Bronchial epithelial cell (primary cell): ENCODE results near the gene EPHA7. TPM values are rescaled to one million over a fixed set of nuclear protein-coding genes. Genes with fewer than 3 reads are reported as not detected.

Source experiments
- DNase-seq: peaks from one replicate; pipeline ENCODE4 v3.0.0-alpha.2; 2010; ENCODE audit warnings: low read depth
- FAIRE-seq: peaks from 2 replicates; lab custom pipeline; 2011; peaks lifted over from hg19 to GRCh38; lab: Jason Lieb, UNC
- H3K27me3 ChIP-seq: 2 replicates; pipeline ENCODE4 v1.5.1; 2011; ENCODE audit warnings: low read length; ENCODE audit not compliant: control insufficient read depth, insufficient read depth
- H3K36me3 ChIP-seq: 2 replicates; pipeline ENCODE4 v1.5.1; 2011; ENCODE audit warnings: low read length; ENCODE audit not compliant: control insufficient read depth, insufficient read depth
- H3K4me3 ChIP-seq: 2 replicates; pipeline ENCODE4 v1.5.1; 2011; ENCODE audit warnings: mild to moderate bottlenecking, low read depth, low read length, control low read depth
- CTCF ChIP-seq: IDR thresholded peaks from 2 replicates; pipeline ENCODE4 v1.5.1; 2011; ENCODE audit warnings: mild to moderate bottlenecking, moderate library complexity, low read length, control low read depth, inconsistent platforms; ENCODE audit not compliant: insufficient read depth, severe bottlenecking
- total RNA-seq: library from RNA; depleted of rRNA; stranded (reverse); fragments of >200 nt; gene quantifications from 2 replicates; pipeline ENCODE4 v1.2.1, GENCODE V29; 2014

The EPHA7 gene
- total RNA-seq, 1 donor from 2014 or later: not detected

GRCh38 chr6:93412452-93412851 lies 6.9 kb downstream of the EPHA7 start:
- no peak for FAIRE-seq
- DNase-seq: no peak
- no peaks in the 10 kb centered on the region for H3K36me3 ChIP-seq
- no peak for TF ChIP-seq CTCF
- H3K4me3 ChIP-seq: no peak overlapping the region
- peaks cover 9% of the 10 kb centered on the region for H3K27me3 ChIP-seq

- Histone ChIP-seq H3K4me3 (no peak overlapping the region), H3K27me3 (no peaks in the 10 kb centered on the region), H3K36me3 (no peaks in the 10 kb centered on the region)
- no peak for TF ChIP-seq CTCF
- DNase-seq (peak; percentile 50), FAIRE-seq (no peak)
Observed at GRCh38 chr6:93407186-93407585, 12.2 kb downstream of the EPHA7 start.

GRCh38 chr6:93403390-93403789 lies 16.0 kb downstream of the EPHA7 start:
- Histone ChIP-seq H3K36me3 (no peaks in the 10 kb centered on the region), H3K27me3 (no peaks in the 10 kb centered on the region), H3K4me3 (no peak overlapping the region)
- no peak for TF ChIP-seq CTCF
- DNase-seq (no peak), FAIRE-seq (no peak)

- DNase-seq (no peak), FAIRE-seq (no peak)
- no peaks in the 10 kb centered on the region for H3K27me3 ChIP-seq
- H3K36me3 ChIP-seq: no peaks in the 10 kb centered on the region
- no peak for TF ChIP-seq CTCF
- no peak overlapping the region for H3K4me3 ChIP-seq
Observed at GRCh38 chr6:93398723-93399122, 20.6 kb downstream of the EPHA7 start.

- FAIRE-seq (no peak), DNase-seq (no peak)
- H3K27me3 ChIP-seq: no peaks in the 10 kb centered on the region
- TF ChIP-seq CTCF: no peak
- no peak overlapping the region for H3K4me3 ChIP-seq
- H3K36me3 ChIP-seq: no peaks in the 10 kb centered on the region
Observed at GRCh38 chr6:93394471-93394870, 24.9 kb downstream of the EPHA7 start.

- Histone ChIP-seq H3K36me3 (no peaks in the 10 kb centered on the region), H3K27me3 (no peaks in the 10 kb centered on the region), H3K4me3 (no peak overlapping the region)
- DNase-seq (no peak), FAIRE-seq (no peak)
- TF ChIP-seq CTCF: no peak
Observed at GRCh38 chr6:93393554-93394074, 25.7 kb downstream of the EPHA7 start.
